Mesodermal cell (in vitro differentiated cells): ENCODE measurements around the gene IRAK1.
A peak's percentile ranks its signal among the peaks of the same experiment; 100 is the strongest.

Source experiments
- H3K27ac ChIP-seq: 2 replicates; pipeline ENCODE4 v1.7.0; 2013; ENCODE audit warnings: mild to moderate bottlenecking, low read depth, low read length, moderate library complexity; ENCODE audit not compliant: severe bottlenecking
- H3K36me3 ChIP-seq: 2 replicates; pipeline ENCODE4 v1.7.1; 2013; ENCODE audit warnings: mild to moderate bottlenecking, low read length, moderate library complexity; ENCODE audit not compliant: control insufficient read depth, insufficient read depth
- H3K4me1 ChIP-seq: one replicate; pipeline ENCODE4 v1.7.1; 2013; ENCODE audit warnings: mild to moderate bottlenecking, low read length; ENCODE audit not compliant: insufficient read depth, control insufficient read depth, poor library complexity, severe bottlenecking
- H3K4me3 ChIP-seq: 2 replicates; pipeline ENCODE4 v1.7.0; 2013; ENCODE audit warnings: low read length, control low read depth, mild to moderate bottlenecking; ENCODE audit not compliant: insufficient read depth, poor library complexity, severe bottlenecking; ENCODE audit errors: extremely low read depth
- H3K9me3 ChIP-seq: 2 replicates; pipeline ENCODE4 v1.7.1; 2013; ENCODE audit warnings: mild to moderate bottlenecking, low read length, moderate library complexity; ENCODE audit not compliant: control insufficient read depth
- WGBS, 2 experiments: methylation state at CpG; one replicate each; pipeline ENCODE4 v1.1.5; 2013; ENCODE audit warnings: missing lambda C conversion rate in 2 of 2; ENCODE audit not compliant: insufficient coverage in 2 of 2; 5-methylcytosine and 5-hydroxymethylcytosine counted together

Gene IRAK1

DNA sequence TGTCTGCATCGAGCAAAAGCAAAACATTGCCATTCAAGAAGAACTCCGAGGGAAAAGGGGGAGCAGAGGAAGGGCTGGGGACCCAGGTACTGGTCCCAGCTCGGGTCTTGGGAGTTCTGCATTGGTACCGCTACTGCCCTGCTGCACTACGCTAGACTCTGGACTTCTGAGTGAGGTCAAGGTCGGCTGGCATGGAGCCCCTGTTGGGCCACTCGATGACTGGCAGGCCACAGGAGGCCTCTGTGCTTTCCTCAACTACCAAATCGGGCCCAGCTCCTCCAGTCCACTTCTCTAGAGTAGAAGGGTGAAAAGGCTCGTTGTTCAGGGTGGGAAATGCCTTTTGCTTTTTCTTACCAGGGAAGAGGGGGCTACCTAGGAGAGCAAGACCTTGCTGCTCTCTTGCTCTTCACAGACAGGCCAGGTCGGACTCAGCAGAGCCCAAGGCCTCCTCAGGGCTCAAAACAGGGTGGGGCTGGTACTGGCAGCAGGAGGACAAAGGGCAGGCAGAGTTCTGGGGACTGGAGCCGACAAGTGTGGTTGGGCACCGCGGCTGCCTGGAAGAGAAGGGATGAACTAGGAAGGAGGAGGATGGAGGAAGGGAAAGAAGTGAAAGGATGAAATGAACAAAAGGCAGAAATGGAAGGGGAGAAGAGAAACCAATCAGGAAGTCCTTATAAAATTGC, 8.9 kb upstream of the IRAK1 start:
- peaks cover 7% of the 10 kb centered on the region for H3K4me1 ChIP-seq
- 97% methylated on average over 6 to 9 of the region's 13 CpGs for WGBS, 2 experiments
- peaks cover 36% of the 10 kb centered on the region for H3K36me3 ChIP-seq
- no peak overlapping the region for H3K27ac ChIP-seq
- H3K9me3 ChIP-seq, result no peaks in the 10 kb centered on the region
- no peak overlapping the region for H3K4me3 ChIP-seq

DNA sequence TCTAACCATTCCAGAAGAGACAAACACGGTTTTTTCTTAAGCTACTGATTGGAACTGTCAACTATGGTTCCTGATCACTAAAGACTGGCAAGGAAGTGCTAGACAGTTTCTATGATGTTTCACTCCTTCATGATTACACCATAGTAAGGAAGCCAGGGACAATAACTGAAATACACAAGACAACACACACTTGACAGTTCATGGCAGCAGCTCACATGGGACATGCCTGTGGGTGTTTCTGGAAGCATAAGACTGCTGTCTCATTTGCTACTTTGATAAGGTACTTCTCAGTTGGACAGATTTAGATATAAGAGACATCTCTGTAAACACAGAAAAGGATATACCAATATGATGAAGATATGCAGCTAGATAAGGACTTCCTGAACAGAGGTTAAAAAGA, 8.3 kb upstream of the IRAK1 start:
- H3K4me1 ChIP-seq, result peaks cover 2% of the 10 kb centered on the region
- H3K27ac ChIP-seq, result no peak overlapping the region
- WGBS, 2 experiments, result 100% methylated on average over 1 of the region's 1 CpG; no CpG with 5 or more reads in 1 of the 2 experiments
- no peak overlapping the region for H3K4me3 ChIP-seq
- peaks cover 36% of the 10 kb centered on the region for H3K36me3 ChIP-seq
- H3K9me3 ChIP-seq, result no peaks in the 10 kb centered on the region

DNA sequence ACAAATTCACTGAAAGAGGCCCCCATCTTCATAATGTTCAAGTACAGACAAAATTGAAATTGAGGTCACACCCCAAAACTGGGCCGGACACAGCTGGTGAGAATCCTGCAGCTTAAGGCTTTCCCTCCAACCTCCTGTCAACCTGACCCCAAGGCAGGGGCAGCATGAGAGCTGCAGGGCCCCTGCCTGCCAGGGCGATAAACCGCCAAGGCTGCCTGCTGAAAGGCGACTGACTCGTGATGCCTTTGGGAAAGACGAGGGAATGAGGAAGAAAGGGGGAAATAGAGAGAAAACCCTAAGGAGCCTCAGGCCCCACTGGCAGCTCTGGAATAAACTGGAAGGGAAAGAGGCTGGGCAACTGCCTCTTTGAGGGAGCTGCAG, 7.3 kb upstream of the IRAK1 start:
- no peaks in the 10 kb centered on the region for H3K9me3 ChIP-seq
- WGBS, 2 experiments, result 92% methylated on average over 4 of the region's 6 CpGs; no CpG with 5 or more reads in 1 of the 2 experiments
- H3K4me3 ChIP-seq, result no peak overlapping the region
- peaks cover 32% of the 10 kb centered on the region for H3K36me3 ChIP-seq
- peaks cover 9% of the 10 kb centered on the region for H3K4me1 ChIP-seq
- H3K27ac ChIP-seq, result no peak overlapping the region

GRCh38 chrX:154026136-154027021, 6.7 kb upstream of the IRAK1 start:
- Histone ChIP-seq H3K36me3 (peaks cover 26% of the 10 kb centered on the region), H3K27ac (no peak overlapping the region), H3K4me3 (no peak overlapping the region), H3K4me1 (peaks cover 15% of the 10 kb centered on the region), H3K9me3 (no peaks in the 10 kb centered on the region)
- 100% methylated on average over 2 to 5 of the region's 21 CpGs for WGBS, 2 experiments

GRCh38 chrX:154025230-154025629, 5.5 kb upstream of the IRAK1 start:
- peaks cover 16% of the 10 kb centered on the region for H3K4me1 ChIP-seq
- H3K9me3 ChIP-seq, result no peaks in the 10 kb centered on the region
- 94 to 95% methylated on average over 3 of the region's 8 CpGs for WGBS, 2 experiments
- H3K27ac ChIP-seq, result no peak overlapping the region
- peaks cover 18% of the 10 kb centered on the region for H3K36me3 ChIP-seq
- no peak overlapping the region for H3K4me3 ChIP-seq

DNA sequence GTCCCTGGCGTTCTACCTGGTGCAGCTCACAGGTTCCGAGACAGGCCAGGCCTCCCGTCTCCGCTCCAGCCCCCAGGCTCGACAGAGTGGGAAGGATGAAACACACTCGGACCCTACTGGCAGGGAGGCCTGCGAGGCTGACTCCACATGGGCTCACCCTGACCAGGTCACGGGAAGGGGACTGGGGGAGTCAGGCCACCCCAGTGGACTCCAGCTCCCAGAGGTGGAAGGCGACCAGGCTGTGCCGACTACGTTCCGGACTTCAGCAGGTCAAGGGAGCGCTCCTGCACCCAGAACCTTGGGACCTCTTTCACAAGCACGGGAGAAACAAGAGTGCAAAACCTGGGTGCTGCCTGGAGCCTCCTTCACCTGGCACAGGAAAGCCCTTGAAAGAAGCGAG, 4.6 kb upstream of the IRAK1 start:
- Histone ChIP-seq H3K36me3 (peaks cover 8% of the 10 kb centered on the region), H3K4me1 (peaks cover 16% of the 10 kb centered on the region), H3K9me3 (no peaks in the 10 kb centered on the region), H3K27ac (no peak overlapping the region), H3K4me3 (no peak overlapping the region)
- WGBS, 2 experiments, result 89 to 97% methylated on average over 6 to 12 of the region's 15 CpGs

DNA sequence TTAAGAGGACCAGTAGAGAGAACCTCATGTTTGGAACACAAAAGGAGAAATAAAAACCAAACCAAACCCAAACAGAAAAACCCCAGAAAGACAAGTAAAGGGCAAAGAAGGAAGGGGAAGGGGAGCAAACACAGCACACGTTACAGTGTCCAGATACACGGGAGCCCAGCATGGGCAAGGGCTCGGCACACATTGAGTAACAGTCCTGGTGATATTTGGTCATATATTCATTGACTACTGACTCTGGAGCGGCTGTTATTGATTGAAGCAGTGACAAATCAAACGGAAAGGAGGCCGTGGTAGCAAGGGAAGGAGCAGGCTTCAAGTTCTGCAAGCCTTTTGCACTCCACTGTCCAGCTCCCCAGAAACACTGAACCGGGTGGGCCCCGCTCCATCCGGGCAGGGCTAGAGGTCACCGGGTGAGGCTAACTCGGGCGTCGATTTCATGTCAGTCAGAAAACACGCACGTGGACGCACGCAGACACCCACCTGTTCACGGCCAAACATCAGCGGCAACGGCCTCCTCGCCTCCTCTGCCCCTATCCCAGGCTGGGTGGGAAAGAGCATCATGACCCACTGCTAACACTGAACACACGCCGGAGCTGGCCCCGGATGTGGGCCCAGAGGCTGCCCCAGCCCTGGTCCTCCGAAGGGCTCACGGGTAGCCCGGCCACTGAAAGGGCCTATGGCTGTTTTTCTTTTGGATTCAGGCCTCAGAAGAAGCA, 3.7 kb upstream of the IRAK1 start:
- WGBS, 2 experiments, result 90 to 93% methylated on average over 12 to 13 of the region's 27 CpGs
- no peaks in the 10 kb centered on the region for H3K9me3 ChIP-seq
- H3K4me1 ChIP-seq, result peaks cover 16% of the 10 kb centered on the region
- H3K4me3 ChIP-seq, result no peak overlapping the region
- H3K27ac ChIP-seq, result peak overlapping the region; percentile 5
- peaks cover 5% of the 10 kb centered on the region for H3K36me3 ChIP-seq

- 100% methylated on average over 1 to 2 of the region's 5 CpGs for WGBS, 2 experiments
- H3K36me3 ChIP-seq, result peaks cover 6% of the 10 kb centered on the region
- H3K9me3 ChIP-seq, result no peaks in the 10 kb centered on the region
- H3K27ac ChIP-seq, result no peak overlapping the region
- H3K4me1 ChIP-seq, result peaks cover 16% of the 10 kb centered on the region
- H3K4me3 ChIP-seq, result no peak overlapping the region
Observed at GRCh38 chrX:154022108-154022507, 2.4 kb upstream of the IRAK1 start.

DNA sequence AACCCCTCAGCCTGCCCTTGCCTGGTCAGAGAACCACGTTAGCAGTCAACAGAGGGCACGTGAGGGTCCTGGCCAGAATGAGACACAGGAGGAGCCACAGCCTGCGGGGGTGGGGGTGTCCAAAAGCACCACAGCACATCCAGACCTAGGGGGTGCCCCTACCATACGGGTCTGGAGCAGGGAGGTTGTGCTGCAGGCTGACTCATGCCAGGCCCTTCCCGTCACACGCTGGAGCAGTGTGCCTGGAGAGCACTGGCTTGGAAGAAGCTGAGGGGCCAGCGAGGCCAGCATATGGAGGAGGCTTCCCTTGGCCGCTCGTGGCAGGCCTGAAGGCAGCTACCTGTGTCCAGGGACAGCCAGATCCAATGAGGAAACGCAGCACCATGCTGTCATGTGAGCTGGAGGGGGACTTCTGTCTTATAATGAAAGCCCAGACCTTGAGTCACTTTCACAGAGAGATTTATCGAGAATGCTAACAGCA, 1.5 kb upstream of the IRAK1 start:
- 93 to 96% methylated on average over 3 to 4 of the region's 11 CpGs for WGBS, 2 experiments
- no peak overlapping the region for H3K4me3 ChIP-seq
- H3K9me3 ChIP-seq, result no peaks in the 10 kb centered on the region
- peaks cover 16% of the 10 kb centered on the region for H3K4me1 ChIP-seq
- peak overlapping the region; percentile 60 for H3K27ac ChIP-seq
- H3K36me3 ChIP-seq, result peaks cover 15% of the 10 kb centered on the region

GRCh38 chrX:154020536-154021115, 924 bp upstream of the IRAK1 start:
- Histone ChIP-seq H3K4me3 (peak overlapping the region; percentile 26), H3K36me3 (peaks cover 20% of the 10 kb centered on the region), H3K4me1 (peaks cover 16% of the 10 kb centered on the region), H3K27ac (peak overlapping the region; percentile 60), H3K9me3 (no peaks in the 10 kb centered on the region)
- 88 to 92% methylated on average over 3 to 7 of the region's 9 CpGs for WGBS, 2 experiments
